SU-DHL-6 (cell line): ENCODE data around the gene OR6X1.

Experiments
- CTCF ChIP-seq: fragments of 200-600 bp; sonication (generic); IDR thresholded peaks from one replicate; pipeline ENCODE4 v1.5.1; 2017; ENCODE audit warnings: antibody characterized with exemption, mild to moderate bottlenecking, low read length, moderate library complexity; ENCODE audit not compliant: insufficient read depth, poor library complexity, severe bottlenecking
- EZH2phosphoT487 ChIP-seq: fragments of 200-600 bp; sonication (generic), shearing (Covaris generic); conservative IDR thresholded peaks from 2 replicates; pipeline ENCODE4 v1.6.1; 2018; ENCODE audit warnings: mild to moderate bottlenecking, antibody characterized with exemption, low read length, moderate library complexity, mixed read lengths

- TF ChIP-seq CTCF (no peak), EZH2phosphoT487 (no peak)
These were observed 21.0 kb upstream of the OR6X1 start for GRCh38 chr11:123775289-123775688.
